Measurements from ENCODE around the gene SERPINA5. TPM values are rescaled to one million over a fixed set of nuclear protein-coding genes. Genes with fewer than 3 reads are reported as not detected.

The SERPINA5 gene
- polyA plus RNA-seq, 1 of the 3 experiments (the other 2 are of a cell fraction) = 0.08 TPM

DNA sequence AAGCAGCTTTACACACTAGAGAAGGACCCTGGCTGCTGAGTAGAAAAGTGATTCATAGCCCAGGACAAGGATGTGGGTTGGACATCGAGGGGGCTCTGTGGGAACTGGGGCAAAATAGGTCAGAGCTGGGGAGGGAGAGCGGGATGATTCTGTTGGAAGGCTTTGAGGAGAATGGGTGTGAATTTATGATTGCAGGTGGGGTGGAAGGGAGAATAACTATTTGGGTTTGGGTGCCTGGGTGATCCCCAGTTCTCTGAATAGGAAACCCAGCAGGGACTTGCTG lies 44.1 kb downstream of the SERPINA5 start:
- no peak for DNase-seq
- no peaks in the 10 kb centered on the region for H3K9me3 ChIP-seq
- ChIA-PET CTCF (interaction anchor here (1.6 kb wide), 1 partner anchor 13 kb away, joined by 4 read pairs; no protein-coding TSS in a partner anchor), POLR2A (no interaction called here)
- no peak overlapping the region for H3K4me3 ChIP-seq (ENCODE audit: low read depth in 2 of 2, low read length in 1 of 2)
- no peak overlapping the region for H3K4me2 ChIP-seq
- no peaks in the 10 kb centered on the region for H3K4me1 ChIP-seq (ENCODE audit: control insufficient read depth in 1 of 2, insufficient read depth in 2 of 2, low read depth in 1 of 2, low read length in 1 of 2)
- H3K27me3 ChIP-seq (ENCODE audit: insufficient read depth) = no peaks in the 10 kb centered on the region
- H3F3A ChIP-seq (replicated peaks; ENCODE audit: insufficient read depth) = no peaks in the 10 kb centered on the region
- H3K36me3 ChIP-seq (replicated peaks in 1 of 2; ENCODE audit: control insufficient read depth in 1 of 2, insufficient read depth in 2 of 2, low read length in 1 of 2) = no peaks in the 10 kb centered on the region
- no peak overlapping the region for H2AFZ ChIP-seq (ENCODE audit: low read depth)
- H3K9me2 ChIP-seq = no peaks in the 10 kb centered on the region
- H3K9ac ChIP-seq = no peak overlapping the region
- TF ChIP-seq SMC3 (IDR thresholded peaks at IDR 0.05; ENCODE audit: low read depth, low read length) (no peak), RAD21 (IDR thresholded peaks at IDR 0.05; ENCODE audit: low read length) (no peak), YY1 (IDR thresholded peaks at IDR 0.05; ENCODE audit: low read depth) (no peak), RFX5 (IDR thresholded peaks at IDR 0.05; ENCODE audit: low read length) (no peak), TEAD4 (IDR thresholded peaks at IDR 0.05; ENCODE audit: borderline replicate concordance, insufficient read depth) (no peak), NRF1 (IDR thresholded peaks at IDR 0.05; ENCODE audit: low read depth, low read length) (no peak), EZH2phosphoT487 (IDR thresholded peaks at IDR 0.05; ENCODE audit: borderline replicate concordance, low read depth) (no peak)
- no peak overlapping the region for H3K27ac ChIP-seq (ENCODE audit: low read depth in 2 of 2, low read length in 1 of 2)
- 23% methylated on average over 2 of the region's 2 CpGs for WGBS (ENCODE audit: low lambda C conversion rate)
- no peaks in the 10 kb centered on the region for H4K20me1 ChIP-seq (ENCODE audit: insufficient read depth)
- no peaks in the 10 kb centered on the region for H3K79me2 ChIP-seq (ENCODE audit: insufficient read depth)

DNA sequence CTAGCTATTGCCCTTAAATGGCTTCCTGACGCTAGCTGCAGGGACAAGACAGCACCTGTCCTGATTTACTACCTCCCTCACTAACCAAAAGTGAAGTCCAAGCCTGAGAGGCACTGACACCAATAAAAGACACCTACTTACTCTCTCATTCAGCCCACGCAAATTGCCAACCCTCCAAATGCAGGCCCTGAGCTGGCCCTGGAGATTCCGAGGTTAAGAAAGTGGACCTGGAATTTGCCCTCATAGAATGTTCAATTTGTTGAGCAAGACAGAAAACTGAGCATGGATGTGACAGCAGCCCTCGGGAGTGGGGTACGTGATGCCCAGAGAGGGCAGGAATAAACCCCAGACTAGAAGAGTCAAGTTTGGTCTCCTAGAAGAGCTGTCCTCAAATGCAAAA lies 47.4 kb downstream of the SERPINA5 start:
- ChIA-PET CTCF (interaction anchor here (0.9 to 1.1 kb wide), 2 partner anchors 80 to 120 kb away, joined by 3 to 4 read pairs; no protein-coding TSS in a partner anchor), POLR2A (no interaction called here)
- TF ChIP-seq RFX5 (IDR thresholded peaks at IDR 0.05; ENCODE audit: low read length) = no peak
- TF ChIP-seq, protein P1, sequence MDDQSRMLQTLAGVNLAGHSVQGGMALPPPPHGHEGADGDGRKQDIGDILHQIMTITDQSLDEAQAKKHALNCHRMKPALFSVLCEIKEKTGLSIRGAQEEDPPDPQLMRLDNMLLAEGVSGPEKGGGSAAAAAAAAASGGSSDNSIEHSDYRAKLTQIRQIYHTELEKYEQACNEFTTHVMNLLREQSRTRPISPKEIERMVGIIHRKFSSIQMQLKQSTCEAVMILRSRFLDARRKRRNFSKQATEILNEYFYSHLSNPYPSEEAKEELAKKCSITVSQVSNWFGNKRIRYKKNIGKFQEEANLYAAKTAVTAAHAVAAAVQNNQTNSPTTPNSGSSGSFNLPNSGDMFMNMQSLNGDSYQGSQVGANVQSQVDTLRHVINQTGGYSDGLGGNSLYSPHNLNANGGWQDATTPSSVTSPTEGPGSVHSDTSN (IDR thresholded peaks at IDR 0.05) = no peak
- no peak for TF ChIP-seq POLR2AphosphoS5 (IDR thresholded peaks at IDR 0.05; ENCODE audit: low read depth, low read length)
- no peak for TF ChIP-seq MEF2A (IDR thresholded peaks at IDR 0.05; ENCODE audit: borderline replicate concordance, low read depth)
- TF ChIP-seq GABPA (IDR thresholded peaks at IDR 0.05; ENCODE audit: low read depth) = no peak
- TF ChIP-seq CHD2 (IDR thresholded peaks at IDR 0.05; ENCODE audit: low read length, partially characterized antibody) = no peak
- TF ChIP-seq SMC3 (IDR thresholded peaks at IDR 0.05; ENCODE audit: low read depth, low read length) = no peak
- TF ChIP-seq YY1 (IDR thresholded peaks at IDR 0.05; ENCODE audit: low read depth) = no peak
- TF ChIP-seq GATA2 (CRISPR knock-in tag; IDR thresholded peaks at IDR 0.05) = no peak
- no peak overlapping the region for H3K4me2 ChIP-seq
- H3K27me3 ChIP-seq (ENCODE audit: insufficient read depth) = no peaks in the 10 kb centered on the region; the same call in 1 of the 2 replicates
- H3K79me2 ChIP-seq (ENCODE audit: insufficient read depth) = no peaks in the 10 kb centered on the region
- no peak overlapping the region for H3K4me3 ChIP-seq (ENCODE audit: low read depth in 2 of 2, low read length in 1 of 2)
- H3K27ac ChIP-seq (ENCODE audit: low read depth in 2 of 2, low read length in 1 of 2) = no peak overlapping the region
- H3K4me1 ChIP-seq (ENCODE audit: control insufficient read depth in 1 of 2, insufficient read depth in 2 of 2, low read depth in 1 of 2, low read length in 1 of 2) = no peaks in the 10 kb centered on the region
- H3K9me3 ChIP-seq = no peaks in the 10 kb centered on the region
- H3K9ac ChIP-seq = no peak overlapping the region
- no peaks in the 10 kb centered on the region for H3K9me2 ChIP-seq
- 49% methylated on average over 5 of the region's 5 CpGs for WGBS (ENCODE audit: low lambda C conversion rate)
- no peak for DNase-seq
- no peaks in the 10 kb centered on the region for H3F3A ChIP-seq (replicated peaks; ENCODE audit: insufficient read depth)
- no peaks in the 10 kb centered on the region for H4K20me1 ChIP-seq (ENCODE audit: insufficient read depth)
- no peaks in the 10 kb centered on the region for H3K36me3 ChIP-seq (replicated peaks in 1 of 2; ENCODE audit: control insufficient read depth in 1 of 2, insufficient read depth in 2 of 2, low read length in 1 of 2)
- H2AFZ ChIP-seq (ENCODE audit: low read depth) = no peak overlapping the region

DNA sequence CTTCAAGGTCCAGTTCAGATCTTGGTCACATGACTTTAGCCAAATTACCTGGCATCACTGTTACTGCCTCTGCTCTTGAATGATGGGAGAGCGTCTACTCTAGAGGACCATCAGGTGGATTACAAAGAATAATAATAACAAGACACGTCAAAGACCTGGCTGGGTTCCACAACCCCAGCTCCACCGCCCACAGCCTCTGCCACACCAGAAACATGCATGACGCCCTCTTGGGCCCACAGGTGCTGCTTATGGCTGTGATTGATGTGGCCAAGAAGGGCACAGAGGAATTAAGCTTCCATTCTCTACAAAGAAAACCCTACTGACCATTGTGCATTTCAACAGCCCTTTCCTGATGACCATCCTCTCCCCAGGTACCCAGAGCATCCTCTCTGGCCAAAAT lies 49.2 kb downstream of the SERPINA5 start:
- TF ChIP-seq ELF1 (IDR thresholded peaks at IDR 0.05) (no peak), RXRA (IDR thresholded peaks at IDR 0.05; ENCODE audit: borderline replicate concordance, low read depth) (no peak)
- no peak for DNase-seq
- H3F3A ChIP-seq (replicated peaks; ENCODE audit: insufficient read depth) = no peaks in the 10 kb centered on the region
- no peak overlapping the region for H3K27ac ChIP-seq (ENCODE audit: low read depth in 2 of 2, low read length in 1 of 2)
- no peaks in the 10 kb centered on the region for H3K79me2 ChIP-seq (ENCODE audit: insufficient read depth)
- H3K4me2 ChIP-seq = no peak overlapping the region
- H3K4me3 ChIP-seq (ENCODE audit: low read depth in 2 of 2, low read length in 1 of 2) = no peak overlapping the region
- no peak overlapping the region for H2AFZ ChIP-seq (ENCODE audit: low read depth)
- ChIA-PET POLR2A (no interaction called here), CTCF (no interaction called here)
- H3K4me1 ChIP-seq (ENCODE audit: control insufficient read depth in 1 of 2, insufficient read depth in 2 of 2, low read depth in 1 of 2, low read length in 1 of 2) = no peaks in the 10 kb centered on the region
- H3K36me3 ChIP-seq (replicated peaks in 1 of 2; ENCODE audit: control insufficient read depth in 1 of 2, insufficient read depth in 2 of 2, low read length in 1 of 2) = no peaks in the 10 kb centered on the region
- no peaks in the 10 kb centered on the region for H4K20me1 ChIP-seq (ENCODE audit: insufficient read depth)
- H3K9ac ChIP-seq = no peak overlapping the region
- no peaks in the 10 kb centered on the region for H3K9me2 ChIP-seq
- WGBS (ENCODE audit: low lambda C conversion rate) = 23% methylated on average over 4 of the region's 4 CpGs
- H3K9me3 ChIP-seq = no peaks in the 10 kb centered on the region
- H3K27me3 ChIP-seq (ENCODE audit: insufficient read depth) = no peaks in the 10 kb centered on the region; the same call in 1 of the 2 replicates

All from SK-N-SH (cell line).